HS-5 (cell line): ENCODE data around the gene ROBO2.

Experiments used
- DNase-seq: peaks from one replicate; pipeline ENCODE4 v3.0.0-alpha.2; 2012; ENCODE audit warnings: low read depth

The ROBO2 gene

DNA sequence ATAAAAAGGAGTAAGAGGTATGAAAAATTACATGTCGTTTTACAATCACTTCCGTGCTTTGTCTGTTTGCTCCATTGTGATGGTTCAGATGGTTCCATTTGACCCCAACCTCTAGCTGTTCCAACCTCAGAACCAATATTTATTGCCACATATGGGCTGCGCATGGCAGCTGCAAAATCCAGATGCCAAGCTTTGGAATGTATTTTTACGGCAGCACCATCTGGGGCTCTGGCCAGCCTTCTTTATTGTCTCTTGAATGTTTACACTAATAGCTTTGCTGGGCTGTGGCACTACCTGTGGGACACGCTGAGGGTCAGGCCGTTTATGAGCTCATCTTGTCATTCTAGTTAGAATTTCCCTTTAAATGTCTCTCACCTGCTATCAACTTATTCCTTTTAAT, 219.8 kb downstream of the ROBO2 start:
- DNase-seq = no peak

DNA sequence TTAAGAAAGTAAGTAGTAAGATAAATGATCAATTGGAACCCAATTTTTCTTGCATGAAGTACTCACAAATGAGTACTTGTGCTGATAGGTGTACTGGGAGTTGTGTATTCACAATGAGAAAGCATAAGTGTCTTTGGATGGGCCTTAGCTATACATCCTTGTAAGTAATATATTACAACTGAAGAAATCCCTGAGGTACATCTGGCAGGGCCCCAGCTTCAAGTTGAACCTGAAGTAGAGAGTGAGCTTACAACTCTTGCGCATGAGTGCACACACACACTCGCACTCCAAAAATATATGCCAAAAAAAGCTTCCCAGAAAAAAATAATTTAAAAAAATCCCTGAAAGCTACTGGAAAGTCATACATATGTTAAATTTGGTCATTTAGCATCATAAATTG, 222.5 kb downstream of the ROBO2 start:
- DNase-seq = no peak

DNA sequence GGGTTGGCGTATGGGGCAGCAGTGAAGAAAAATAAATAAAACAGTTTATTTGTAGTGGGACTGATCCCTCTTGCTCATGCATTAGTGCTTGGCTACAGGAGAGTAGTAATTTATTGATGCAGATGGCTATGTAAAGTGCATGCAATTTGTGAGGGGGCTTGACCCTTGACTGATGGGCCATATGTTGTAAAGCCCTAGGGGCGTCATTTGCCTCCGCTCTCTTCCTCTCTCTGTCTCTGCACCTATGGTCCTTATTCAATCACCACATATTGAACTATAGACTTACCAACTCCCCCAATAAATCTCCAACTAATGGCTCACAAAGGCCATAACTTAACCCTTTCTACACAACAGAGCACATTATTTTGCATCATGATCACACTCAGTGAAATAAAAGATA, 227.7 kb downstream of the ROBO2 start:
- DNase-seq = no peak

DNA sequence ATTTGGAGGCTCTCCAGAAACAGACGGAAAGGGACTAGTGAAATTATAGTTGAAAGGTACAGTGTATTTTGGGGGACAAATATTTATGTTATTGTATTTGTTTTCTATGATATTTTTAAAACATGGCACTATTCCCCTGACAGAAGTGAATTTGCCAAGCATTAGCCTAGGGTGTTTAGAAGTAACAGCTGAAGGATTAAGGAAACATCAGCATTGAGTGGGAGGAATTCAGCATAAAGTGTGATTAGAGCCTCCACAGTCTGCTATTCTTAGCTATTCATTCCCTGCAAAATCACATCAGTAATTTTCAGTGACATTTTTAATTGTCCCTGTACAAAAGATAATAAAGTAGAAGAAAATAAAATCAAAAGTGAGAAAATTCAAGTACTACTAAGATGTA, 231.4 kb downstream of the ROBO2 start:
- no peak for DNase-seq

DNA sequence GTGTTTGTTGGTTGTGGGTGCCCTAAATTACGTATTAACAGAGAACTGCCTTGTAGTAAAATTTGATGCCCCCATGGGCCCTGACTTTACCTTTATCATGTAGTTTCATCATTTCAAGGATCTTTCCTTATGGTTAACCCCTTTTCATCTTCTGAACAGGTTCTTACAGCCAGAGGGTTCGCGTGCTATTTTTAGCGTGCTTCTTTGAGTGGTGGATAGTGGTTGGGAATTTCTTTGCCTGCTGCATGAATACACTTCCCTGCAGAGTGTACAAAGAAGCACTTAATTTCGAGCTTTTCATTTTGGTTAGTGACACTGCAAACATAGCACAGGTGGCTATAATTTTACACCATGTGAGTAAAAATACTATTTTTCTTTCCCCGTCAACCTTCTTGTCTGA, 231.8 kb downstream of the ROBO2 start:
- no peak for DNase-seq

DNA sequence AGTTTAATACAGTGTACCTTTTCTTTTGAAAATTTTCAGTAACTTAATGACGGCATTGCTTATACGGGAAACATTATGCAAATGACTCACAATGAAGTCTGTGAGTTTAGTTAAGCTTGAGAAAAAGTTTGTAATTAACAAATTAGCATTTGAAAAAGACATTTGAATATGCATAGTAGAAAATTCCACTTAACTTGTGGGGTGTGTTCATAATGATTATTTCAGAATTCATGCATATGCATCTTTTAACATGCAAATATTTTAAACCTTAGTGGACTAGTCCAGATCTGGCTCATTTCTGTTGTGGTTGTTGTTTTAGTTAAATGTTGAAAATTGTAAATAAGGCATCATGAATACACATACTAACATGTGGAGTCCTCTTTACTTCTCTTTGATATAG, 239.4 kb downstream of the ROBO2 start:
- no peak for DNase-seq

DNA sequence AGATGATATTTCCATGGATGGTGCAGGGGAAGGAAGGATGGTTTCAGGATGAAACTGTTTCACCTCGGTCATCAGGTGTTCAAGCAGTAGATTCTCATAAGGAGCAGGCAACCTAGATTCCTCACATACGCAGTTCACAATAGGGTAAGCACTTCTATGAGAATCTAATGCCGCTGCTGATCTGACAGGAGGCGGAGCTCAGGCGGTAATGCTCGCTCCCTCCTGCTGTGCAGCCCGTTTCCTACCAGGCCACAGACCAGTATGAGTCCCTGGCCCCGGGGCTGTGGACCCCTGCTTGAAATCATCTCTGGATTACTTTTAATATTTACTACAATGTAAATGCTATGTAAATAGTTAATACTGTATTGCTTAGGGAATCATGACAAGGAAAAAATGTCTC, 241.8 kb downstream of the ROBO2 start:
- DNase-seq = no peak

DNA sequence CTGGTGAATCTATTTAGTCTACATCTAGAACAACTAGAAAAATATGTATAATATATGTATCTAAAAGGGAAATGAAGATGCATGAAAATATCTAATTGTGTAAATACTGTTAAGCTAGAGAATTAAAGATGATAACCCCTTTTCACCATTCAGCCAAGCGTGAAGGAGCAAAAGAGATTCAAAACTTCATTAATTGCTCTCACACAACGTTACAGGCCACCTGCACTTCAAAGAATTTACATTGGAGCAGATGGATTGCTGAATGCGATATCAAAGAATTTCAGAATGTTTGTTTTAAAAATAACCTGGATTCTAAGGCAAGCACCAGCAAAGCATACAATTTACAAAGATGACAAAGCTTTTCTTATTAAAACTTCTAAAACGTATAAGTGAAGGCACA, 243.2 kb downstream of the ROBO2 start:
- no peak for DNase-seq

DNA sequence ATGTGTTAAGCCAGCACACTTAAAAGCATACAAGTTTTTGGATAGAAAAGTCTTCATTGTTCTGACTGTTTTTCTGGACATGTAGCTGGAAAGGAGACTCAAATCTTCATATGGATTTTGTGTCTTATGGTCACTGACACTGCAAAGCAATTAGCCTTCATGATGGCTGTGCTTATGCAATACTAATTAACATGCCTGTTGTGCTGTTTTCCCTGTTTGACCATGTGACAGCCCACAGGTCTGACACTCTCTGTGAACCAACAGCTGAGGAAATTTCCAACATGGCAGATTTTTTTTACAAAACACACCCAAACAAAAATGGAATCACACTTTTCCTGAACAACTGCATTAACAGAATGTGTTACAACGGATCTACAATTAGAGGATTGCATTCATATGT, 248.4 kb downstream of the ROBO2 start:
- no peak for DNase-seq

DNA sequence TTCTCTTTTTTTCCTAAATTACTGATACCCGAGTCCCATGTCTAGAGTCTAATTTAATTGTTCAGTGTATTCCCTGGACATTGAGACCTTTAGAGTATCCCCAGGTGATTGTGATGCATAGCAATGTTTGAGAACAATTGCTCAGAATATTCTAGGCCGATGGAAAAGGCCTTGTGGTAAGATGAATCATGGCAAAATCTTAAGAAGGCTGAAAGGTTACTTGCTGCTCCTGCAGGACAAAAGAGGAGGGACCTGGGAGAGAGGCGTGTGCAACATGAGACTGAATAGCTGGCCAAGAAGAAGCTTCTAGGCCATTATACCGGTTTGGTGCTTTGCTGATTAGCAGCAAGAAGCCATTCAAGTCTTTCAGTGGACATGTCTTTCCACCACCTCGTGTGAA, 256.6 kb downstream of the ROBO2 start:
- no peak for DNase-seq

DNA sequence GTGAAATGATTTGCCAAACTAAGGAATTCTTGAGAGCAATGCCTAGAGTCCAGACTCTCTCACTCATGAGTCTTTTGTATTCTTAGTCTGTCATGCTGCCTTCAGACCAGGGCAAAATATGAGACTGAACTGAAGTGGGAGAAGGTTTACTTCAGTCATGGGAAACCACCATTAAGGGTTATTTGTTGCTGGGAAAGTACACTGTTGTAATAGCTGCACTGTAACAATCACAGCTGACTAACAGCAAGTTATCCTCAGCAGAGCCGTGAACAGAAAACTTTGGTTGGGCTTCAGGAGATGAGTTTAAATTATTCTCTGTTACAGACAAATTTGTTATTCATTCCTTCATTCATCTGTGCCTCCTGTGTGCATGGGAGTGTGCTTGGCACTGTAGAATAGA, 258.5 kb downstream of the ROBO2 start:
- DNase-seq = no peak

DNA sequence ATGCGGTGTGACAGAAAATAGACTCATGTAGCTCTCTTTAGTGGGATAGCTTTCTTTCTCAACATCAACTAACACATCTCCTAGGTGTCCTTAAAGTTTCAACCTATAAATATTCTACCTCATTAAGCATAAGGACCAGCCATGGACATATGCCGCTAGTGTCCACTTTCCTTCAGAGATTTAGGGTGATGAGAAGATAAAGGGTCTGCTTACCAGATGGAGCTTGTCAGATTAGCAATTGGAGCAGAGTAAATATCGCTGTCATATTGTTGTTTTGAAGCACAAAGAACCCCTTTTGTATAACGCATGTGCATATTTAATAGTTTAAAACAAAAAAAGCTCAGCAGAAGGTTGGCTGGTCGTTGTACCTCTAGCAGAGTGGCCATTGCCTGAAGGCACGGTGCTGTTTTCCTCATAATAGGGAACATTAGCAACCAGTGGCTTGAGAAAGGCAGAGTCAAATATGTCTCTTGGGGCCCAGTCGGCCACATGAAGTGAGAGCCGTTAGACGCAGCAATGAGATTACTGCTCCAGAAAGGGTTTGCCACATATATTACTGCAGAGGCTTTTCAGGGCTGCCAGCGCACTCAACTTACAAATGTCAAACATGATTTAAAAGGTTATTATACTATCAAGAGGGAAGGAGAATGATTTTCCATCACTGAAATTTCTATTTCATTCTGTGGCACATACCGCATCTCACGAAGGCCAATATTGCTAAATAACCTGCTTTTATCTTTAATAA, 264.2 kb downstream of the ROBO2 start:
- no peak for DNase-seq

DNA sequence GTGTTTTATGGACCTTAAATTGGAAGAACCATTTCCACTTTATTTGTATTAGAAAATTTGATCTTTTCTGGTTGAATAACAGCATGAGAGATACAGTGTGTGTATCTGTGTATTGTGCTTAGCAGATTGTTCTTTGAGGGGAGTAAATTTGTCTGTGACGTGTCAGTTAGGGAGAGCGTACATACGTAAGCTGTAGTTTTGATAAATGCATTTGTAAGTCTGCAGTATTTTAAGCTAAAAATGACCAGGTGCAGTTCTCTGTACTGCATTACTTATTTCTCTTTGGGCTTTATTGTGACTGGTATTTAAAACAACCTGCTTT, 264.8 kb downstream of the ROBO2 start:
- DNase-seq = no peak

DNA sequence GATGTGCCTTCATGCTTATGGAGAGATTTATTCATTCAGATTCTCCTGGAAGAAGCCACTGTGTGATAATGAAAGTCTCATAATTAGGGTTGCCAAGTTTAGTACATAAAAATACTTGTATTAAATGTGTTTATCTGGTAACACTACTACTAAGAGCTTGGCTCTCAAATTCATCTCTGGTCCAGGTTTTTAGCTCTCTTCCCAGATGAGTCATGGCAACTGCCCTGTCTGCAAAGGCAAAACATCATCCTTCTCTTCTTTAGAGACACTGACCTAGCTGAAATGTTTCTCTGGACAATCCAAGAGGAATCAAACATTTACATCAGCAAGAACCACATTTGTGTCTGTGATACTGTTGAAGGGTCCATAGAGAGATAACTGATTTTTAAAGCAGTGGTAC, 269.6 kb downstream of the ROBO2 start:
- DNase-seq = no peak

DNA sequence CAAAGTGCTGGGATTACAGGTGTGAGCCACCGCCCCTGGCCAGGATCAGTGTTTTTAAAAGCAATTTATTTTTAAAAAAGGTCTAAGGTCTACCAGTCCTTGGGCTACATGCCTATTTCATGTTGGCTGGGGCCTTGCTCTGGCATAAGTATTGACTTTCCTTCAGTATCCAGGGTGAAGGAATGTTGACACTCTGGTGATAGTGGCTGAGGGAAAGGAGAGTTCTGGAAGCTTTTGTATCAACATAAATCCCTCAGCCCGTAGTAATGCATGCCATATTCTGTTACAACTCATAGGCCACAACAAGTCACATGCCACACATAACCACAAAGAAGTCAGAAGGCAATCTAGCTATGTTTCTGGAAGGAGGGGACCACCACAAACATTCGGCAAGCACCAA, 273.9 kb downstream of the ROBO2 start:
- no peak for DNase-seq

DNA sequence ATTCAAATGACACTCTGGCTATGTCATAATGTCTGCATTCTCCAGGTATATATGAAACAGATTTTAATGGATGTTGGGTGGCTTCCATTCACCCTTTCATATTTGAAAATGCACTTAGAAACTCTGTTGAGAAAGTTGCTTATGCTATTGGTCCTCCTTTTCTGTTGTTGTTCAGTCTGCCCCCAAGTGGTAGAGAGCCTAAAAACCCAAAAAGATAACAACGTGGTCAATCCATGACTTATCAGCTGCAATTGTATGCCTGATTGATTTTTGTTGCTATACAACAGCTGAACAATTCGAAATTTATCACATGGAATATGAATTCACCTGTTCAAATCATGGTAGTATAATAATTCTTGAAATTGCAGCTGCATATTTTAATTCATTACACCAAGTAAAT, 279.8 kb downstream of the ROBO2 start:
- no peak for DNase-seq

DNA sequence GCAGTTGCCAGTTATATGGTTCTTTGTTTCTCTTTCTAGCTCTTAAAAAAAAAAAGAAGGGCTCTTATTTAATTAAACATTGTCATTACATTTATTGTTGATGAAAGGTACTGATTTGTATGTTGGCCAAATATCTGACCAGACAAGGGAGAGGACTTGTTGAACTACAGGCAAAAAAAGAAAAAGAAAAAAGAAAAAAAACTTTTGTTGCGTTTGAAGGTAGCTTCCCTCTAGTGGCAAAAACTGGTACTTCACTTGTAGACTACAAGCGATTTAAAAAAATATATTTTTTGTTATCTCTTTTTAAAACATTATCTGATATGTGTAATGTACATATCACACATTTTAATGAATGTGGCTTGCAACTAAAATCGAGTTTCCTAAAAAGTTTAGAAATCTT, 280.6 kb downstream of the ROBO2 start:
- DNase-seq = no peak

DNA sequence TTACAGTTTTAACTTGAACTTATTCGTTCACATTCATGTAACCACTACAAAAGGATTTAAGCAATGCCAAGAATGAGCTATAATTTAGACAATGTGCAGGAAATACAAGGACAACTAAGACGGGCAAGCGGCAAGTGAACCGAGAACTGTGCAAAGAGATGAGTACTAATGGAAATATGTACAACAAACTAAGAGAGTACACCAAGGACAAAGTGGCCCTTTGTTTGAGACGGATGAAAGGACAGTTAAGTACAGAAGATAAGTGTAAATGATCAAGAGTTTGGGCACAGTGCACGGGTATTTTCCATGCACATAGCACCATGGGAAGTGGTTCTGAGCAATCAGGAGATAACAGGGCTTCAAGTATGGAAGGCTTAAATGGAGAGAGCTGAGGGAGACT, 281.7 kb downstream of the ROBO2 start:
- no peak for DNase-seq

DNA sequence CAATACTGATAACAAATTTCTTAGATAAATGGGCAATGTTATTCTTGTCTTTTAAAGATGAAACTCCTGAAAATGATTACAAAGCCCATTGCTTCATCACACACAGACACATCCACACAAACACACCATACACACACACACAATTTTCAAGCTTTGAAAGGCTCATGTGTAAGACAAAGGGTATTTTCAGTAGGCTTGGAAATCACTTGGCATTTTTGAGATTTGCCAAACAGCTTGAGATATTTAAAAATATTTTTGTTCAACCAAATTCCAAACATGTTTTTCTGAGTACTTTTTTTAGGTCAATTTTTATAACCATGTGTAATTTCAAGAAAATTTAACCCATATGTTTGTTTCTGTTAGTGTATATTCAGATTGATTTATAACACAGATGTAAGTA, 283.7 kb downstream of the ROBO2 start:
- no peak for DNase-seq

DNA sequence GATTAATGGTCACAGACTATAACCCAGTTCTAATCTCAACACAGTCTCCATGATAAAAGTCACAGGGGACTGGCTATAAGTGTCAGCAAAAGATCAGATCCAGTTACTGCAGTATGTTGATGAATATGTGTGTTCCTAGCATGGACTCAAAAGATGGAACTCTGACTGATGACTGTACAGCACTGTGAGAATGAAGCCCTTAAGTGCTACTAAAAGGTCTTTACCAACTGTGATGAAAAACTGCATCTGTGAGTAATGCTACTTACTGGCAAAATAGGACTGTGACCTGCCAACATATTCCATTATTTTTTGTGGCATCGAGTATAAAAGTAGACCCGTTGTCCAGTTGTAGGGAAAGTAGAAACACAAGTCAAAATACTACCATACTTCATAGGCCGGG, 284.2 kb downstream of the ROBO2 start:
- DNase-seq = no peak

DNA sequence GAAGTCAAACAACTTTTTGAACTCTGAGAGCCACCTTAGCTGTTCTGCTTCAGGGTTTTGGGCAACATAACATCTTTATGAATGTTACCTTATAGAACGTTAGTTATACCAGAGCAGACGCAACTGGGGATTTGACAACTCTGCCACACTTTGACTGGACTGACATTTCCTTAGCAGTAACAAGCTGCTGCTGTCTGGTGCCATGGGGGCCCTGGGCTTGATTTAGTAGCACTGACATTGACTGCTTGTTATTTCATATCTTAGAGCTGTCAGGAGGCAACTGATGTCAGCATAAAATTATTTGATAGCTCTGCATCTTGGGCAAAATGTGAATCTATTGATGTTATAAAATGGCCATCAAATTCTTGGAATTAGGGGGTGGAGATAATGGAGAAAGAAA, 285.4 kb downstream of the ROBO2 start:
- DNase-seq = no peak

DNA sequence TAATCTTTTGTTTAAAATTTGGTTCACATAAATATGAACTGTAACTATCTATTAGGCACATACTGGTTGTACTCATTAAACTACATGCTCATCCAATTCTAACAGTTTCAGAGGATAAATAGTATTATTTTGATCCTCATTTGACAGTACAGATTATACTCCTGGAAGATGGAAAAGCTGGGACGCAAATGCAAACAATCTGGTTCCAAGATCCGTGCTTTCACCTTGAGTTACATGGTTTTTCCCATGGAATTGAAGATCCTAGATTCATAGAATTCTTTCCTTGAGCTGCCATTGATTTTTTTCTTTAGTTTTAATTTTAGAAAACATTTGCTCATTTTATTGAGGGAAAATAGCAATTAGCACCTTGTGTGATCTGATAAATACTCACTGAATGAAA, 285.8 kb downstream of the ROBO2 start:
- no peak for DNase-seq

DNA sequence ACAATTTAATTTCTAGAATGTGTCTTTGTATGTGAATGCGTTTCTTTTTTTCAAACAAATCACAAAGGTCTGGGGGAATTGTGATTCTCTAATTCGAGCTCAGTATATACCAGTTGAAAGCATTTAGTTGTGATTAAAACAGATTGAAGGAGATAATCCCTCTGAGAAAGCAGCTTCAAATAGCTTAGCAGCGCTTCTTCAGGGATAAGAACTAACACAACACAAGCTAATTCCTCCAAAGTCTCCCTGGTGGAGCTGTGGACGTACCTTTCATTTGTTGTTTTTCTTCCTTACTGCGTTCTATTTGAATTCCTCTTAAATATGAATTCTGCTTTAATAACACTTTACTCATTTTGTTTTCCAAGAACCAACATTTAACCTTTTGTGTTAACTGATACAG, 286.7 kb downstream of the ROBO2 start:
- DNase-seq = no peak

DNA sequence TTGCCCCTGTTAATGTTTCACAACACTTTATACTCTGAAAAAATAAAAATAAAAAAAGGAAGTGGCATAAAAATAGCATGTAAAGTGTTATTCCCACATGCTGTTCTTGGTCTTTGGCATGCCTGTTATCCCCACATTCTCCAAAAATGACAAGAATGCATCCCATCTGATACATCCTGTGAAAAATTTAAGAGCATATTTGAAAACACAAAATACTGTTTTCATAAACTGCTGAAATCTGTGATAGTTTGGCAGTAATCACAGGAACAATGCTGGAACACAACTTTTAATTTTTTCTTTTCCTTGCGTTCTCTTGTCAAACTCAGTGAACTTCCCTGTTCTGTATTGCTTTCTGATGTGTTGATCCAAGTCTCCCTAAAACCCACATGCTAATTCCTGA, 288.8 kb downstream of the ROBO2 start:
- no peak for DNase-seq

DNA sequence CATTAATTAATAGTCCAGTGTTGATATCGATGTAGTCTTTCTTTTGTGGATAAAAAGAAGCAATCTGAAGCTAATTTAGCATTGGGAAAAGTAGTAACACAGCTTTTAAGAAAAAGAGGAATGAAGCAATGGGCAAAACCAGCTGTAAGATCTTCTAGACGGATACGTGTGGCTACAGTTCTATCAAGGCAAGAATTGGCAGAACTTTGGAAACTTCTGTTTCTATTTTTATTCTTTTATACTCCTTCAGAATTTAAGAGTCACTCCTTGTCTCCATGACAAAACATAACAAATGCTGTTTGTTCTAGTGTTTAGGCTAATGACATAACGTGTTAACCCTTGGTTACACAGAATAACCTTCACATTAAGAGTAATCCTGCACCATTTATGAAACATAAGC, 289.2 kb downstream of the ROBO2 start:
- no peak for DNase-seq
